AG04450 (cell line): ENCODE data around the gene GPBP1. TPM values are rescaled to one million over a fixed set of nuclear protein-coding genes. Genes with fewer than 3 reads are reported as not detected.
"Not testable (repeated sequence)": the region's sequence is repeated elsewhere in the genome, so short reads cannot be mapped to it uniquely, and the experiment has no call there.

Experiments used
- CTCF ChIA-PET: fragments of 300-600, 350-600 bp; formaldehyde crosslinking; extraction: SDS; loops from one replicate; lab custom pipeline; 2022; ENCODE audit warnings: antibody characterized with exemption, inconsistent platforms; lab: Charles Lee
- POLR2A ChIA-PET: fragments of 350-600 bp; formaldehyde crosslinking; extraction: SDS; loops from one replicate; lab custom pipeline; 2021; ENCODE audit warnings: antibody characterized with exemption, inconsistent platforms; lab: Yijun Ruan, JAX
- DNase-seq: peaks from one replicate; pipeline ENCODE4 v3.0.0-alpha.2; 2011; ENCODE audit warnings: low read depth, low spot score
- H3K27ac ChIP-seq: one replicate; pipeline ENCODE4 v1.5.1; 2012; ENCODE audit warnings: low read depth, low read length, control low read depth
- H3K27me3 ChIP-seq: one replicate; pipeline ENCODE4 v1.6.0; 2012; ENCODE audit warnings: low read length; ENCODE audit not compliant: control insufficient read depth, insufficient read depth
- H3K4me3 ChIP-seq: 2 replicates; pipeline ENCODE4 v1.5.1; 2011; ENCODE audit warnings: mild to moderate bottlenecking, low read depth, low read length, control low read depth
- H3K9me3 ChIP-seq: 2 replicates; pipeline ENCODE4 v1.5.1; 2012; ENCODE audit warnings: low read length; ENCODE audit not compliant: control insufficient read depth, insufficient read depth
- CTCF ChIP-seq: IDR thresholded peaks from 2 replicates; pipeline ENCODE4 v1.5.1; 2011; ENCODE audit warnings: low read depth, low read length, control low read depth, inconsistent platforms
- polyA plus RNA-seq: library from polyadenylated mRNA; depleted of rRNA; stranded (reverse); fragments of >200 nt; gene quantifications from 2 replicates; pipeline ENCODE4 v1.2.3, GENCODE V29; 2011

The GPBP1 gene
- polyA plus RNA-seq, 1 experiment = 67.7 TPM

- DNase-seq = no peak
- TF ChIP-seq CTCF = no peak
- ChIA-PET POLR2A (interaction anchor here (1.6 kb wide), 1 partner anchor 17 kb away, joined by 5 read pairs; the partner anchor contains the start of gene GPBP1), CTCF (interaction anchor here (0.6 to 1.1 kb wide), 2 partner anchors 29 to 1905 kb away, joined by 5 to 6 read pairs; no protein-coding TSS in a partner anchor)
- Histone ChIP-seq H3K27ac (no peak overlapping the region), H3K4me3 (no peak overlapping the region), H3K27me3 (no peaks in the 10 kb centered on the region), H3K9me3 (no peaks in the 10 kb centered on the region)
These were observed 16.7 kb downstream of the GPBP1 start for GRCh38 chr5:57190593-57190992.

- no peak overlapping the region for H3K27ac ChIP-seq
- POLR2A ChIA-PET = no interaction called here
- no peaks in the 10 kb centered on the region for H3K9me3 ChIP-seq
- no peak for DNase-seq
- no peak for TF ChIP-seq CTCF
- H3K4me3 ChIP-seq = no peak overlapping the region
- CTCF ChIA-PET = interaction anchor here (1.1 kb wide), 1 partner anchor 29 kb away, joined by 5 read pairs; no protein-coding TSS in a partner anchor
- no peaks in the 10 kb centered on the region for H3K27me3 ChIP-seq
These were observed 17.3 kb downstream of the GPBP1 start for GRCh38 chr5:57191163-57191562.

- POLR2A ChIA-PET = no interaction called here
- H3K4me3 ChIP-seq = no peak overlapping the region
- no peak for TF ChIP-seq CTCF
- H3K27ac ChIP-seq = no peak overlapping the region
- DNase-seq = no peak
- H3K9me3 ChIP-seq = no peaks in the 10 kb centered on the region
- no peaks in the 10 kb centered on the region for H3K27me3 ChIP-seq
- CTCF ChIA-PET = no interaction called here
These were observed 18.1 kb downstream of the GPBP1 start for GRCh38 chr5:57191986-57192385.

GRCh38 chr5:57192832-57193231 lies 19.0 kb downstream of the GPBP1 start:
- DNase-seq, POLR2A ChIA-PET, H3K9me3 ChIP-seq, CTCF ChIA-PET, H3K4me3 ChIP-seq, H3K27ac ChIP-seq, H3K27me3 ChIP-seq: not testable (repeated sequence)

- Histone ChIP-seq H3K27me3 (no peaks in the 10 kb centered on the region), H3K9me3 (no peaks in the 10 kb centered on the region), H3K27ac (no peak overlapping the region), H3K4me3 (no peak overlapping the region)
- no peak for DNase-seq
- no peak for TF ChIP-seq CTCF
- CTCF ChIA-PET = no interaction called here
- POLR2A ChIA-PET = no interaction called here
These were observed 20.0 kb downstream of the GPBP1 start for GRCh38 chr5:57193757-57194413.
